ENCODE results near the gene CTNNAL1. TPM values are rescaled to one million over a fixed set of nuclear protein-coding genes. Genes with fewer than 3 reads are reported as not detected.

The CTNNAL1 gene
- total and polyA plus RNA-seq, 2 of the 8 experiments (the other 6 are each of a cell fraction or from before 2014, with no cell fraction given), result 23.2 to 66.1 TPM

DNA sequence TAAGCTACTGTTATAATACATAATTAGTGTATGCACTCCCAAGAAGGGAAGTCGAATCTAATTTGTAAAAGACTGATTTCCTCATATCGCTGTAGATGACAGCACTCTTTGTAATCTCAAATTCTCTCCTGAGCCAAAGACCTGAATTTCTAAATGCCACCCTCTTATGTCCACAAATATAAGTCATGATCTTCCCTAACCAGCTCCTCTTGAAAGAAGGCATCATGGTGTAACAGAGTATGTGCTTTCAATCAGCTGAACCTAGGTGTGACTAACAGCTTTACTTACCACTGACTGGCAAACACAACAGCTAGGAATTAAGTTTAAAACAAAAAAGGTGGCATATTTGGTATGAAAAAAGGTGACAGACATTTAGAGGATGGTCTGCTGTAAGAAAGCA lies 34.0 kb upstream of the CTNNAL1 start:
- Histone ChIP-seq H2BK5ac (ENCODE audit: low read depth, low read length) (no peak overlapping the region), H4K5ac (ENCODE audit: insufficient read length, low read depth, low read length) (no peak overlapping the region), H3K23me2 (ENCODE audit: low read depth, low read length) (no peaks in the 10 kb centered on the region; the same call in 1 of the 2 replicates), H2AK5ac (ENCODE audit: low read depth, low read length) (no peak overlapping the region), H3K23ac (ENCODE audit: insufficient read length) (no peak overlapping the region), H3K4me3 (ENCODE audit: extremely low read depth in 1 of 4, insufficient read depth in 2 of 4, low read depth in 3 of 4, low read length in 4 of 4) (no peak overlapping the region), H2AFZ (ENCODE audit: low read length) (no peak overlapping the region), H3K56ac (replicated peaks; ENCODE audit: insufficient read length, low read depth, low read length) (no peak overlapping the region), H2BK20ac (ENCODE audit: low read length) (no peak overlapping the region), H3K4me2 (ENCODE audit: insufficient read depth in 1 of 2, low read depth in 2 of 2, low read length in 2 of 2) (no peak overlapping the region), H2BK15ac (ENCODE audit: low read length) (no peak overlapping the region), H3K14ac (ENCODE audit: insufficient read length) (no peak overlapping the region), H3K79me2 (ENCODE audit: control insufficient read depth in 1 of 2, insufficient read depth in 2 of 2, low read length in 2 of 2) (no peaks in the 10 kb centered on the region), H3K27me3 (replicated peaks in 1 of 4; ENCODE audit: control insufficient read depth in 3 of 4, extremely low read depth in 1 of 4, insufficient read depth in 3 of 4, low read length in 3 of 4) (no peaks in the 10 kb centered on the region), H3K4me1 (replicated peaks in 1 of 4; ENCODE audit: control insufficient read depth in 3 of 4, insufficient read depth in 4 of 4, low read length in 3 of 4) (no peaks in the 10 kb centered on the region), H3K4ac (replicated peaks; ENCODE audit: insufficient read length, low read depth, low read length) (no peak overlapping the region), H3K9me3 (ENCODE audit: insufficient read depth in 2 of 2, low read depth in 1 of 2, low read length in 1 of 2) (no peaks in the 10 kb centered on the region), H3K27ac (ENCODE audit: low read depth, low read length) (no peak overlapping the region), H3K79me1 (ENCODE audit: low read depth, low read length) (no peaks in the 10 kb centered on the region), H2BK120ac (replicated peaks; ENCODE audit: low read depth, low read length) (no peak overlapping the region), H3K36me3 (ENCODE audit: control insufficient read depth in 2 of 4, insufficient read depth in 4 of 4, low read length in 3 of 4) (peaks cover 2 to 82% (median 47%) of the 10 kb centered on the region in 4 experiments; a peak in 7 of 8 replicates), H3K9ac (replicated peaks in 1 of 4; ENCODE audit: extremely low read depth in 1 of 4, low read depth in 3 of 4, low read length in 3 of 4) (no peak overlapping the region), H4K20me1 (replicated peaks in 1 of 2; ENCODE audit: control insufficient read depth in 1 of 2, insufficient read depth in 2 of 2, low read length in 2 of 2) (peaks cover 0 to 2% of the 10 kb centered on the region in 2 experiments), H3K18ac (ENCODE audit: extremely low read depth, low read length) (no peak overlapping the region), H4K8ac (ENCODE audit: extremely low read depth, insufficient read depth, low read length) (no peak overlapping the region), H4K91ac (replicated peaks; ENCODE audit: insufficient read length, low read length) (no peak overlapping the region), H2BK12ac (ENCODE audit: low read depth, low read length) (no peak overlapping the region)
- DNase-seq (ENCODE audit: low read depth in 1 of 2, low spot score in 2 of 2) (no peak), FAIRE-seq (no peak)
- TF ChIP-seq FOSL1 (IDR thresholded peaks at IDR 0.05; ENCODE audit: insufficient read depth, low read depth, low read length), result no peak
- TF ChIP-seq SAP30 (IDR thresholded peaks at IDR 0.05; ENCODE audit: insufficient read depth, insufficient replicate concordance, low read length), result no peak
- no peak for TF ChIP-seq HDAC6 (IDR thresholded peaks at IDR 0.05; ENCODE audit: low read depth, low read length)
- no peak for TF ChIP-seq GTF2F1 (IDR thresholded peaks at IDR 0.05; ENCODE audit: borderline replicate concordance, low read depth, low read length)
- TF ChIP-seq JUND (IDR thresholded peaks at IDR 0.05; ENCODE audit: low read length), result no peak
- no peak for TF ChIP-seq CHD2 (IDR thresholded peaks at IDR 0.05; ENCODE audit: low read length)
- TF ChIP-seq JUN (IDR thresholded peaks at IDR 0.05; ENCODE audit: low read depth, low read length), result no peak
- TF ChIP-seq ZNF274 (IDR thresholded peaks at IDR 0.05; ENCODE audit: borderline replicate concordance, extremely low read depth, low read length), result no peak
- no peak for TF ChIP-seq NANOG (IDR thresholded peaks at IDR 0.05; ENCODE audit: insufficient read depth, low read depth, low read length, poor library complexity, severe bottlenecking)
- no peak for TF ChIP-seq TCF12 (IDR thresholded peaks at IDR 0.05; ENCODE audit: low read depth, low read length)
- TF ChIP-seq SRF (IDR thresholded peaks at IDR 0.05; ENCODE audit: low read depth, low read length), result no peak
- no peak for TF ChIP-seq POLR2A (IDR thresholded peaks at IDR 0.05; ENCODE audit: control extremely low read depth in 1 of 2, low read depth in 2 of 2, low read length in 2 of 2)
- TF ChIP-seq POLR2AphosphoS5 (IDR thresholded peaks at IDR 0.05; ENCODE audit: low read depth, low read length), result no peak
- TF ChIP-seq BCL11A (IDR thresholded peaks at IDR 0.05; ENCODE audit: low read depth in 2 of 2, low read length in 2 of 2), result no peak
- 95% methylated on average over 2 of the region's 2 CpGs; no CpG with 5 or more reads in 1 of the 2 experiments for WGBS, 2 experiments (ENCODE audit: extremely low coverage in 1 of 2, insufficient coverage in 1 of 2, insufficient read length in 1 of 2, insufficient replicate concordance in 2 of 2, low coverage in 1 of 2, low lambda C conversion rate in 2 of 2, missing lambda C conversion rate in 1 of 2)
- CTCF ChIA-PET (ENCODE audit: partially characterized antibody), result interaction anchor here (0.6 to 2.0 kb wide), 4 partner anchors 9 to 1483 kb away, joined by 3 to 4 read pairs (median 3); no protein-coding TSS in a partner anchor
- POLR2A ChIA-PET (ENCODE audit: partially characterized antibody), result interaction anchor here (1.1 to 1.9 kb wide), 2 partner anchors 12 to 18 kb away, joined by 4 to 5 read pairs; no protein-coding TSS in a partner anchor
